SK-N-MC (cell line): ENCODE data around the gene PGAM2.

ENCODE experiments used
- DNase-seq: peaks from one replicate; pipeline ENCODE4 v3.0.0-alpha.2; 2011; ENCODE audit warnings: low read depth, low spot score
- H3K27ac ChIP-seq: fragments of 200-600 bp; sonication (generic); 2 replicates; pipeline ENCODE4 v1.5.1; 2016; ENCODE audit warnings: mixed run types
- H3K36me3 ChIP-seq: fragments of 200-600 bp; sonication (generic); 2 replicates; pipeline ENCODE4 v1.6.1; 2017; ENCODE audit warnings: antibody characterized with exemption, low read length, mixed read lengths; ENCODE audit not compliant: insufficient read depth
- H3K4me3 ChIP-seq: fragments of 200-600 bp; sonication (generic); 2 replicates; pipeline ENCODE4 v1.5.1; 2016
- H3K9ac ChIP-seq: fragments of 200-600 bp; sonication (generic); 2 replicates; pipeline ENCODE4 v1.8.0; 2017; ENCODE audit warnings: mixed run types, mixed read lengths; ENCODE audit not compliant: insufficient read length
- H3K9me3 ChIP-seq: fragments of 200-600 bp; sonication (generic); 2 replicates; pipeline ENCODE4 v1.6.1; 2017; ENCODE audit warnings: low read depth, mild to moderate bottlenecking, antibody characterized with exemption, low read length, moderate library complexity, mixed read lengths
- EZH2 ChIP-seq: fragments of 200-600 bp; sonication (generic); IDR thresholded peaks from one replicate; pipeline ENCODE4 v1.6.1; 2017; ENCODE audit warnings: antibody characterized with exemption
- FOXP2 ChIP-seq: optimal IDR thresholded peaks from 2 replicates; pipeline ENCODE3; 2011; ENCODE audit warnings: mild to moderate bottlenecking, moderate library complexity; ENCODE audit not compliant: insufficient read depth; ENCODE audit errors: extremely low read length, control extremely low read depth
- POLR2AphosphoS5 ChIP-seq: IDR thresholded peaks from 2 replicates; pipeline ENCODE4 v1.6.1; 2012; ENCODE audit warnings: mild to moderate bottlenecking, low read depth, low read length, borderline replicate concordance

PGAM2 gene

DNA sequence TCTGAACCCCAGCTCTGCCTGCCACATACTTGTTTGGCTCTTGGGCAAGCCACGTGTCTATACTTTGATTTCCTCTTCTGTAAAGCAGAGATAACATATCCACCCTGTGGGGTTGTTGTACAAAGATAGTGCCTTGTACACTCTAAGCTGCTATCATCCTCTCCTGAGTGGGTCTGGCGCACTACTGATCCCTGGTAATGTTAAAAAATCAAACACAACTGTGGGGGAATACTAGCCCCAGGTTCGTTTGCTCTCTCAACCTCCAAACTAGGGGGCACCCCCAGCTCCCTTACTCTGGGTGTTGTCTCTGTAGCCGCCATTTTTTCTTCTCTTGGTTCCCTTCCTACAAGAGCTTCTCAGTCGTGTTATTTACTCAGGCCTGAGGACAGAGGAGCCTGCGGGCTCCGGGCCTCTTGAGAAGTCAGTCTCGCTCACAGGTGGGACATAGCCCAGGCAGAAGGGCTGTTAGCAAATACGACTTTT, 15.9 kb upstream of the PGAM2 start:
- TF ChIP-seq FOXP2 (no peak), POLR2AphosphoS5 (no peak), EZH2 (no peak)
- Histone ChIP-seq H3K9me3 (no peaks in the 10 kb centered on the region), H3K27ac (no peak overlapping the region), H3K9ac (no peak overlapping the region), H3K36me3 (peaks cover 9% of the 10 kb centered on the region; the same call in 1 of the 2 replicates), H3K4me3 (peak overlapping the region; percentile 79)
- DNase-seq, result no peak

DNA sequence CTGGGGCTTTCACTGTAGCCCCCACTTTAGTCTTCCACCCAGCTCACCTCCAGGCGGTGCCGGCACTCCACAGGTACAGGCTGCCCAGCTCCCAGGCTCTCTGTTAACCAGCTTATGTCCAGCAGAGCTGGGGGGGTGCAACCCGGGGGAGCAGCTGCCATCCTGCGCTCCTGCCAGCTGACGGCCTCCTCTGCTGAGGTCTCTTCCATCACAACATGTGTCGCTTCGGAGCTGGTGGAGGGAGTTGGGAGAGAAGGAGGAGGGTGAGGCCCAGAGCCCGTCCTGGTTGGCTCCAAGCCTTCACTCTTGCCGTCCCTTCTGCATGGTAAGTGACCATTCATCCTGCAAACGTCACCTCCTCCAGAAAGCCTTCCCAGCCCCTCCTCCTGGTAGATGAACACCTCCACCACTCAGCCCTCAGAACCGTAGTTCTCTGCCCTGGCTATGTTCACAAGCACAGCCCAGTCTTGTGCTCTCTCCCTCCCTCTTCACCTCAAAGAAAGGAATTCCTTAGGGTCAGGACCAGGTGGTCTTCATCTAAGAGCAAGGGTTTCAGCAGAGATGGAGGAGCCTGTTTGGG, 15.4 kb upstream of the PGAM2 start:
- H3K27ac ChIP-seq, result no peak overlapping the region
- H3K9ac ChIP-seq, result no peak overlapping the region
- no peaks in the 10 kb centered on the region for H3K9me3 ChIP-seq
- H3K36me3 ChIP-seq, result peaks cover 12% of the 10 kb centered on the region; the same call in 1 of the 2 replicates
- H3K4me3 ChIP-seq, result no peak overlapping the region
- TF ChIP-seq FOXP2, result no peak
- TF ChIP-seq POLR2AphosphoS5, result no peak
- no peak for TF ChIP-seq EZH2
- DNase-seq, result no peak

DNA sequence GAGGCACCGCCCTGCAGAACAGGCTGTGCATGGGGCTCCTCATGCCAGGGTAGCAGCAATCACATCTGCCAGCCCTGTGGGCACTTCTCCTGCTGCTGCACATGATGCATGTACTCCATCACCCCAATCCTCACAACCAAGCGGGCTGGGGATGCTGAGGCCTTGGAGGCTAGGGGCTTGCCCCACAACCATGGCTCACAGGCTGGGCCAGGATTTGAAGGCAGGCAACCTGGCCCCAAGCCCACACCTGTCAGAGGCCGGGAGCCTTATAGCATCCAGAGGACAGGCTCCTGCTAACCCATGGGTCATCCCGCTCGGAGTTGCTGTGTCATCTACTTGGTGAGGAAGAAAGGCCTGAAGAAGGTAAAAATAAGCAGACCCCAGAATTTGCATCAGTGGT, 14.8 kb upstream of the PGAM2 start:
- no peak overlapping the region for H3K4me3 ChIP-seq
- no peaks in the 10 kb centered on the region for H3K9me3 ChIP-seq
- TF ChIP-seq FOXP2 (no peak), POLR2AphosphoS5 (no peak), EZH2 (no peak)
- H3K9ac ChIP-seq, result no peak overlapping the region
- peaks cover 12% of the 10 kb centered on the region; the same call in 1 of the 2 replicates for H3K36me3 ChIP-seq
- H3K27ac ChIP-seq, result no peak overlapping the region
- no peak for DNase-seq

DNA sequence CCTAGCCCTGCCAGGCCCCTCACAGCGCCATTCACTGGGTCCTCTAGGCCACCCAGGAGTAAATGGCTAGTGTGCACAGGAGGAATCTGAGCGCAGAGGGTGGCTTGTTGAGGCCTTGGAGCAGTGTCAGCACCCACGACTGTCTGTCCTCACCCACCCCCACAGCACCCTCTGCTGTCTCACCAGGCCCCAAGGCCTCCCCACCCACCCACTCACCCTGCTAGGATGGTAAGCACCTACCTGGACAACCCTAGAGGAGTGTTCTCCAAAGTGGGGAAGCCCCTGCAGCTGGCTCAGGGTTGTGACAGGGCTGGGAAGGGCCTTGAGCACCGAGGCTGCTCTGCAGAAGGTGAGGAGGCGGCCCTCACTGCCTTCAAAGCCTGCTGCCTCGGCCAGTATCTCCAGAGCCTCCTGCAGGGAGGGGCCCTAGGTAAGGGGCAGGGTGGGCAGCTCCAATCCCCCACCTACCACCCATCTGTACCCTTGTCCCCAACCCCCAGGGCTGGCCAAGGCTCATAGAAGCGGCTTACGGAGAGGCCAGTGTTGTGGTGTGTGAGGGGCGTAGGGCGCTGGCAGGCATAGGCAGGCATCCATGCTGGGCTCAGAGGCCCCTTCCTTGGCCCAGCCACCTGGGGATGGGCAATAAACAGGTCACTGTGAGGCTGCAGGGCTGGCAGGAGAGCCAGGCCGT, 14.1 kb upstream of the PGAM2 start:
- no peak overlapping the region for H3K4me3 ChIP-seq
- H3K27ac ChIP-seq, result no peak overlapping the region
- TF ChIP-seq FOXP2 (no peak), EZH2 (no peak), POLR2AphosphoS5 (no peak)
- peaks cover 12% of the 10 kb centered on the region; the same call in 1 of the 2 replicates for H3K36me3 ChIP-seq
- DNase-seq, result no peak
- H3K9ac ChIP-seq, result no peak overlapping the region
- H3K9me3 ChIP-seq, result no peaks in the 10 kb centered on the region

DNA sequence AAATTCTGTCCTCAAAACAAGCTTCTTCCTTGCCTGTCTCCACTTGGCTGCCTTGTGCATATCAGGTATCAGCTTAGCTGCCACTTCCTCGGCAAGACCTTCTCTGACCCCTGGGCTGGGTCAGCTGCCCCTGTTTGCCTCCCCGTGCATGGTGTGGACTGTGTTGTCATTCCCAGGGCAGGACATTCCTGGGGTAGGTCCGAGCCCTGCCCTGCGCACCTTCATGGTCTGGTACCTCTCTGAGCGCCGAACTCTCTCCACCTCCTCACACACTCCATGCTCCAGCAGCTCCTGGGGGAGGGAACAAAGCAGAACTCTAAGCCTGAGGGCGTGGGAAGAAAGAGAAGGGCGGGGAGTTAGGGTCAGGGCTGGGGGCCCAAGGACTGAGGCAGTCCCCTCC, 13.2 kb upstream of the PGAM2 start:
- Histone ChIP-seq H3K4me3 (no peak overlapping the region), H3K36me3 (peaks cover 12% of the 10 kb centered on the region; the same call in 1 of the 2 replicates), H3K9me3 (no peaks in the 10 kb centered on the region), H3K9ac (no peak overlapping the region), H3K27ac (no peak overlapping the region)
- TF ChIP-seq EZH2 (no peak), FOXP2 (no peak), POLR2AphosphoS5 (no peak)
- DNase-seq, result no peak

DNA sequence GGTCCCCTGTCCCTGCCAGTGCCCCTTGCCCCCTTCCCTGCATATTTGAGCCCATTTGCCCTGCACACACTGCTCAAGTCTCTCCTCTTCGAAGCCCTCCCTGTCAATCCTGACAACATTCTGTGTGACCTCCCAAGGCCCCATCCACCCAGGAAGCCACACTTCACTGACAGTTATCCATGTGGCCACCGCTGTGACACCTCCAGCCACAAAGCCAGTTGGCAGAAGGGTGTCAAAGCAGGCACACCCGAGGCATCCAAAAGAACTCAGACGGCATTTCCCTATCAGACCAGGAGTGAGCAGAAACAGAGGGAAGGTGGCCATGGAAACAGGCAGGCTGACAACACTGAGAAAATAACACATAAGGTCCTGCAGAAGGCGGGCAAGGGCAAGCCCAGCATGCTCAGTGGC, 12.3 kb upstream of the PGAM2 start:
- Histone ChIP-seq H3K36me3 (peaks cover 12% of the 10 kb centered on the region; the same call in 1 of the 2 replicates), H3K9me3 (no peaks in the 10 kb centered on the region), H3K27ac (no peak overlapping the region), H3K9ac (no peak overlapping the region), H3K4me3 (no peak overlapping the region)
- TF ChIP-seq POLR2AphosphoS5 (no peak), EZH2 (no peak), FOXP2 (no peak)
- DNase-seq, result no peak

DNA sequence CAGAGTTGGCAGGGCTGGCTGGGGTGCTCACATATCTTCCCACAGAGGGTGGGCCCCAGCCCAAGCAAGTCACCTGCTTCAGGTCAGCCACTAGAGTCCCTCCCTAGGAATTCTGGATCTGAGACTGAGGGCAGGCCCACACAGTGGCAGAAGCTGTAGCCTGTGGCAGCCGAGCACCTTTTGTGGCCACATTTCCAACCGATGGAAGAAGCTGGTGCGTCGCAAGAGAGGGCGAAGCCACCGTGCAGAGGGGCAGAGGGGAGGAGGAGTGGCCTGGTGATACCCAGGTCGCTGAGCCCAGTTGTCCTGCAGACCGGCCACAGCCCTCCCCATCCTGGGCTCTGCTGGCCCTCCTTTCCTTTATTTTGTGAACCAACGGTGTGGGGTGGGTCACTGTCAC, 11.7 kb upstream of the PGAM2 start:
- no peak overlapping the region for H3K4me3 ChIP-seq
- H3K36me3 ChIP-seq, result peaks cover 12% of the 10 kb centered on the region; the same call in 1 of the 2 replicates
- H3K9ac ChIP-seq, result no peak overlapping the region
- H3K9me3 ChIP-seq, result no peaks in the 10 kb centered on the region
- no peak for DNase-seq
- H3K27ac ChIP-seq, result no peak overlapping the region
- TF ChIP-seq POLR2AphosphoS5 (no peak), EZH2 (no peak), FOXP2 (no peak)

DNA sequence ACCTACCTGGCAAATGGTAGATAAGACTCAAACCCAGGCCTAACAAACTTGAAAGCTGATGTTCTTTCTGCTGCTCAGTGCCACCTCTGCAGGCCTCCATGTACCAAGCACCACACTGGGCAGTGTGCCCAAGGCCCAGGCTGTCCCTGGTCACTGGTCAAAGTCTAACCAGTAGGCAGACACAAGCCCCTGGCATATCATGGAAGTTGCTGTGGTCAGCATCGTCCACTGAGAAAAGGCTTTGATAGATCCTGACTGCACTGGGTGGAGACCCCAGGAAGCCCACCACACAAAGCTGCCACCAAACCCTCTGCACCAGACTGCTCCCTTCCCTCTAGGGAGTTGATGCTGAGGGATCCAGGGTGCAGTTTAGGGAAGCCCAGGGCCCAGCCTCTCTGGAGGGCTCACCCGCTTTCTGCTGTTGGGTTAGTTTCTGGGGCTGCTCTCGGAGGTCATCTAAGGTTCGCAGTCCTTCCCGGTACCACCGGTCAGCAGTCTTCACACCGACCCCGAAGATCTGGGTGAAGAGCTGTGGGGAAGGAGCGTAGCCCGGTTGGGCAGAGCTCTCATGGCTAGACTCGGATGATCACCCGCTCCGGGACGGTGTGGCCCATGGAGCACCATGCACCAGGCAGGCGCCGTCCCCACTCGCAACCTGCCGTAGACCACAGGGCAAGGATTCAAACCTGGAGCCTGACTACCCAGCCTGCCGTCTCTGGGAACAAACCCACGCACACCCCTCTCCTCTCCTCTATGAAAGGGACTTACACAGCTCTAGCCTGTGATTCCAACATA, 10.9 kb upstream of the PGAM2 start:
- TF ChIP-seq EZH2 (no peak), POLR2AphosphoS5 (no peak), FOXP2 (no peak)
- no peak for DNase-seq
- Histone ChIP-seq H3K27ac (no peak overlapping the region), H3K36me3 (peaks cover 12% of the 10 kb centered on the region; the same call in 1 of the 2 replicates), H3K9ac (no peak overlapping the region), H3K4me3 (no peak overlapping the region), H3K9me3 (no peaks in the 10 kb centered on the region)
